ENCODE data around the gene INSIG2. TPM values are rescaled to one million over a fixed set of nuclear protein-coding genes. Genes with fewer than 3 reads are reported as not detected.

Gene INSIG2
- polyA plus RNA-seq, 1 of the 3 experiments (the other 2 are of a cell fraction) = 8.7 TPM

DNA sequence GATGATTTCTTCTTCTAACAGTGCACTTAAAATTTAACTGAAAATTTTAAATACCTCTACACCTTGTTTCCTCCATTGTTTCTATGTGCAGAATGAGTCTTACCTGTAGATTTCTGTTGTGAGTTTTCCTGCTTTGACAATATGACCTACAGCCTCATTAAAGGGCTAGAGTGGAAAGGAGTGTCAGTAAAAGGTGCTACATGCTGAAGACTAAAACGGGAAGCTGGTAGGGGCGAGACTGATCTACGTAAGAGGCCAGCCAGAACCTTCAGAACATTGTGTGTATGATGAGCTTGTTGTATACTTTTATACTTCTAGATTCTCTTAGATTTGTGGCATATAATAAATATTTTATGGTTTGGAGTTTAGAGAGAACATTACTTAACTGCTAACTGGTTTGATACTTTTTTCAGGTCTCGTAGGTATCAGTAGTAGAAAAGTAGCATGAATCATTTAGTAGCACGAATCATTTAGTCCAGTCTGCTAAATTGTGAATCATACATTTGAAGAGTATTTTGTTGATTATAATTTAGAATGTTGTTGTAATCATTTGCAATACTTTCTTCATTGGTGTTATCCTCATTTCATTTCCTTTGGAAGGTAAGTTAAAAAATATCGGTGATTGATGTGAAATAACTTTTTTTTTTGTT, 14.3 kb downstream of the INSIG2 start:
- H3K79me2 ChIP-seq (ENCODE audit: insufficient read depth) = no peaks in the 10 kb centered on the region
- no peak overlapping the region for H3K4me3 ChIP-seq (ENCODE audit: low read depth in 2 of 2, low read length in 1 of 2)
- TF ChIP-seq, protein P1, sequence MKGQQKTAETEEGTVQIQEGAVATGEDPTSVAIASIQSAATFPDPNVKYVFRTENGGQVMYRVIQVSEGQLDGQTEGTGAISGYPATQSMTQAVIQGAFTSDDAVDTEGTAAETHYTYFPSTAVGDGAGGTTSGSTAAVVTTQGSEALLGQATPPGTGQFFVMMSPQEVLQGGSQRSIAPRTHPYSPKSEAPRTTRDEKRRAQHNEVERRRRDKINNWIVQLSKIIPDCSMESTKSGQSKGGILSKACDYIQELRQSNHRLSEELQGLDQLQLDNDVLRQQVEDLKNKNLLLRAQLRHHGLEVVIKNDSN (IDR thresholded peaks at IDR 0.05; ENCODE audit: borderline replicate concordance, low read depth) = no peak
- no peak for TF ChIP-seq RFX5 (IDR thresholded peaks at IDR 0.05; ENCODE audit: low read length)
- TF ChIP-seq TAF1 (IDR thresholded peaks at IDR 0.05; ENCODE audit: borderline replicate concordance, low read depth, low read length) = no peak
- CTCF ChIA-PET = interaction anchor here (1.1 to 1.4 kb wide), 3 partner anchors 12 to 70 kb away, joined by 3 to 4 read pairs (median 4); no protein-coding TSS in a partner anchor
- no peaks in the 10 kb centered on the region for H4K20me1 ChIP-seq (ENCODE audit: insufficient read depth)
- no peaks in the 10 kb centered on the region for H3F3A ChIP-seq (replicated peaks; ENCODE audit: insufficient read depth)
- POLR2A ChIA-PET = no interaction called here
- no peaks in the 10 kb centered on the region for H3K27me3 ChIP-seq (ENCODE audit: insufficient read depth)
- no peaks in the 10 kb centered on the region for H3K9me3 ChIP-seq
- no peak overlapping the region for H3K9ac ChIP-seq
- DNase-seq = no peak
- 89% methylated on average over 6 of the region's 6 CpGs for WGBS (ENCODE audit: low lambda C conversion rate)
- no peak overlapping the region for H3K4me2 ChIP-seq
- no peaks in the 10 kb centered on the region for H3K9me2 ChIP-seq
- H2AFZ ChIP-seq (ENCODE audit: low read depth) = no peak overlapping the region
- peaks cover 19 to 60% of the 10 kb centered on the region in 2 experiments for H3K36me3 ChIP-seq (replicated peaks in 1 of 2; ENCODE audit: control insufficient read depth in 1 of 2, insufficient read depth in 2 of 2, low read length in 1 of 2)
- H3K4me1 ChIP-seq (ENCODE audit: control insufficient read depth in 1 of 2, insufficient read depth in 2 of 2, low read depth in 1 of 2, low read length in 1 of 2) = peaks cover 0 to 2% of the 10 kb centered on the region in 2 experiments; a peak in 1 of 4 replicates
- H3K27ac ChIP-seq (ENCODE audit: low read depth in 2 of 2, low read length in 1 of 2) = no peak overlapping the region

DNA sequence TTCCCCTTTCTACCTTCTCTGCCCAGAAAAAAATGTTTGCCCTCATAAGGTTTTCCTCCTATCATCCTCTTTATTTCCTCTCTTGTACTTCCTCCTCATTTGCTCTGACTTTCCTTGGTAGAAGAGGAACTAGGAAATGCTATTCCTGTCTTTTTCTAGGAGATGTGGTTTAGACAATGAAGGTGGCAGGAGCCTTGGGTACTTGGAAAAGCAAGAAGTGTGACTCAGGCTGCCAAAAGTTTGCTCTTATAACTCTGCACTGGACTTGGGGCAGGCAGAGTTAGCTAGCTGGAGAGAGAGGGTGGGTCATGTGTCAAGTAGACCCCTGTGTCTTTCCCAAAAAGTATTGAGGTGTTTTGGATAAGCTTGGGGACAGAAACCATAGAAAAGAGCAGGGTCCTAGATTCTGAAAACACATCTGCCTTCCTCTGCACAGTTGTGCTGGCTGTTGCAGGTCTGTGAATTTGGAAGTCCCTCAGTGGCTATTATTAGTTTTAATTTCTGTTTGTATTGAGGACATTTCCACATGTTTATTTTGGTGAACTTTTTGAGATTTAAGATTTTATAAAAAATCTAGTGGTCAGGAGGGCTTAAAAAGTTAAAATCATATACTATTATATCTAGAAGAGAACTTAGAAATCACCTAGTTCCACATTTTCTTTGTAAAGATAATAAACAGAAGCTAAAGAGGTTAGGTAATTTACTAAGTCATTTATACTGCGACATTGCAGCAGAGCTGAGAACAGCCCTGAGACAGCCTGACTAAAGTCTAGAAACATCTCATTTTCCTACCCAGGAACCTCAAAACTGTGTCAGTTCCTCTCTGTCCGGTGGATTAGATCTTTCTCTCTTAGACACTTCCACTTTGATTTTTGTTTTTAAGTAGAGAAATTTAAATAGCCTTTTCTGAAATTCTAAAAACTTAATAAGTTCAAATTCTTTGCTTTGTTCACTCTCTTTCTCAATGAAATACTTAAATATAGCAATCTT, 16.0 kb downstream of the INSIG2 start:
- no peaks in the 10 kb centered on the region for H3F3A ChIP-seq (replicated peaks; ENCODE audit: insufficient read depth)
- H2AFZ ChIP-seq (ENCODE audit: low read depth) = no peak overlapping the region
- no peaks in the 10 kb centered on the region for H3K79me2 ChIP-seq (ENCODE audit: insufficient read depth)
- no peak overlapping the region for H3K9ac ChIP-seq
- DNase-seq = no peak
- no peaks in the 10 kb centered on the region for H3K9me3 ChIP-seq
- no peak overlapping the region for H3K4me2 ChIP-seq
- H3K27ac ChIP-seq (ENCODE audit: low read depth in 2 of 2, low read length in 1 of 2) = no peak overlapping the region
- H3K4me3 ChIP-seq (ENCODE audit: low read depth in 2 of 2, low read length in 1 of 2) = no peak overlapping the region
- CTCF ChIA-PET = no interaction called here
- H3K36me3 ChIP-seq (replicated peaks in 1 of 2; ENCODE audit: control insufficient read depth in 1 of 2, insufficient read depth in 2 of 2, low read length in 1 of 2) = peaks cover 25 to 68% of the 10 kb centered on the region in 2 experiments
- POLR2A ChIA-PET = no interaction called here
- 99% methylated on average over 2 of the region's 2 CpGs for whole genome bisulfite sequencing (ENCODE audit: low lambda C conversion rate)
- peaks cover 0 to 2% of the 10 kb centered on the region in 2 experiments; a peak in 1 of 4 replicates for H3K4me1 ChIP-seq (ENCODE audit: control insufficient read depth in 1 of 2, insufficient read depth in 2 of 2, low read depth in 1 of 2, low read length in 1 of 2)
- H3K27me3 ChIP-seq (ENCODE audit: insufficient read depth) = no peaks in the 10 kb centered on the region
- H4K20me1 ChIP-seq (ENCODE audit: insufficient read depth) = no peaks in the 10 kb centered on the region
- no peaks in the 10 kb centered on the region for H3K9me2 ChIP-seq
- TF ChIP-seq MXI1 (IDR thresholded peaks at IDR 0.05; ENCODE audit: low read depth, low read length) = no peak
- no peak for TF ChIP-seq EZH2phosphoT487 (IDR thresholded peaks at IDR 0.05; ENCODE audit: borderline replicate concordance, low read depth)
- TF ChIP-seq, protein P1 (IDR thresholded peaks at IDR 0.05; ENCODE audit: borderline replicate concordance, low read depth) = no peak
- TF ChIP-seq GATA2 (CRISPR knock-in tag; IDR thresholded peaks at IDR 0.05) = no peak
- TF ChIP-seq SMC3 (IDR thresholded peaks at IDR 0.05; ENCODE audit: low read depth, low read length) = no peak
- TF ChIP-seq NFIC (IDR thresholded peaks at IDR 0.05; ENCODE audit: borderline replicate concordance) = no peak
- TF ChIP-seq JUND (IDR thresholded peaks at IDR 0.05) = no peak
- TF ChIP-seq RXRA (IDR thresholded peaks at IDR 0.05; ENCODE audit: borderline replicate concordance, low read depth) = no peak
- TF ChIP-seq, protein P2, sequence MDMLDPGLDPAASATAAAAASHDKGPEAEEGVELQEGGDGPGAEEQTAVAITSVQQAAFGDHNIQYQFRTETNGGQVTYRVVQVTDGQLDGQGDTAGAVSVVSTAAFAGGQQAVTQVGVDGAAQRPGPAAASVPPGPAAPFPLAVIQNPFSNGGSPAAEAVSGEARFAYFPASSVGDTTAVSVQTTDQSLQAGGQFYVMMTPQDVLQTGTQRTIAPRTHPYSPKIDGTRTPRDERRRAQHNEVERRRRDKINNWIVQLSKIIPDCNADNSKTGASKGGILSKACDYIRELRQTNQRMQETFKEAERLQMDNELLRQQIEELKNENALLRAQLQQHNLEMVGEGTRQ (IDR thresholded peaks at IDR 0.05; ENCODE audit: borderline replicate concordance, low read depth, low read length) = no peak
- no peak for TF ChIP-seq RCOR1 (IDR thresholded peaks at IDR 0.05; ENCODE audit: low read length)
- TF ChIP-seq, protein P3, sequence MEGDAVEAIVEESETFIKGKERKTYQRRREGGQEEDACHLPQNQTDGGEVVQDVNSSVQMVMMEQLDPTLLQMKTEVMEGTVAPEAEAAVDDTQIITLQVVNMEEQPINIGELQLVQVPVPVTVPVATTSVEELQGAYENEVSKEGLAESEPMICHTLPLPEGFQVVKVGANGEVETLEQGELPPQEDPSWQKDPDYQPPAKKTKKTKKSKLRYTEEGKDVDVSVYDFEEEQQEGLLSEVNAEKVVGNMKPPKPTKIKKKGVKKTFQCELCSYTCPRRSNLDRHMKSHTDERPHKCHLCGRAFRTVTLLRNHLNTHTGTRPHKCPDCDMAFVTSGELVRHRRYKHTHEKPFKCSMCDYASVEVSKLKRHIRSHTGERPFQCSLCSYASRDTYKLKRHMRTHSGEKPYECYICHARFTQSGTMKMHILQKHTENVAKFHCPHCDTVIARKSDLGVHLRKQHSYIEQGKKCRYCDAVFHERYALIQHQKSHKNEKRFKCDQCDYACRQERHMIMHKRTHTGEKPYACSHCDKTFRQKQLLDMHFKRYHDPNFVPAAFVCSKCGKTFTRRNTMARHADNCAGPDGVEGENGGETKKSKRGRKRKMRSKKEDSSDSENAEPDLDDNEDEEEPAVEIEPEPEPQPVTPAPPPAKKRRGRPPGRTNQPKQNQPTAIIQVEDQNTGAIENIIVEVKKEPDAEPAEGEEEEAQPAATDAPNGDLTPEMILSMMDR (IDR thresholded peaks at IDR 0.05) = no peak
- TF ChIP-seq FOXM1 (IDR thresholded peaks at IDR 0.05; ENCODE audit: low read depth) = no peak
- no peak for TF ChIP-seq FOXJ3 (CRISPR knock-in tag; IDR thresholded peaks at IDR 0.05)
- TF ChIP-seq, protein P4, sequence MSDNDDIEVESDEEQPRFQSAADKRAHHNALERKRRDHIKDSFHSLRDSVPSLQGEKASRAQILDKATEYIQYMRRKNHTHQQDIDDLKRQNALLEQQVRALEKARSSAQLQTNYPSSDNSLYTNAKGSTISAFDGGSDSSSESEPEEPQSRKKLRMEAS (IDR thresholded peaks at IDR 0.05; ENCODE audit: low read depth) = no peak
- no peak for TF ChIP-seq FOSL2 (IDR thresholded peaks at IDR 0.05; ENCODE audit: borderline replicate concordance, low read depth)
- TF ChIP-seq GABPA (IDR thresholded peaks at IDR 0.05; ENCODE audit: low read depth) = no peak
